Fibroblast of lung (primary cell): ENCODE data around the gene SYCE3.

ENCODE experiments used
- EZH2 ChIP-seq: IDR thresholded peaks from 2 replicates; pipeline ENCODE4 v1.5.1; 2012; ENCODE audit warnings: low read length, control low read depth, mild to moderate bottlenecking; ENCODE audit errors: missing control alignments
- TF ChIP-seq, protein P1 (sequence below), 2 donors: IDR thresholded peaks in 1 of 2; conservative IDR thresholded peaks in 1 of 2; 1 replicate in 1 of 2; 2 replicates in 1 of 2; pipeline ENCODE4 v1.5.1; 2011 to 2012; ENCODE audit warnings: low read length in 2 of 2, control low read depth in 1 of 2, inconsistent platforms in 1 of 2, low read depth in 1 of 2, mild to moderate bottlenecking in 1 of 2

GRCh38 chr22:50581950-50582492 is 19.3 kb upstream of the SYCE3 start:
- TF ChIP-seq, protein P1, sequence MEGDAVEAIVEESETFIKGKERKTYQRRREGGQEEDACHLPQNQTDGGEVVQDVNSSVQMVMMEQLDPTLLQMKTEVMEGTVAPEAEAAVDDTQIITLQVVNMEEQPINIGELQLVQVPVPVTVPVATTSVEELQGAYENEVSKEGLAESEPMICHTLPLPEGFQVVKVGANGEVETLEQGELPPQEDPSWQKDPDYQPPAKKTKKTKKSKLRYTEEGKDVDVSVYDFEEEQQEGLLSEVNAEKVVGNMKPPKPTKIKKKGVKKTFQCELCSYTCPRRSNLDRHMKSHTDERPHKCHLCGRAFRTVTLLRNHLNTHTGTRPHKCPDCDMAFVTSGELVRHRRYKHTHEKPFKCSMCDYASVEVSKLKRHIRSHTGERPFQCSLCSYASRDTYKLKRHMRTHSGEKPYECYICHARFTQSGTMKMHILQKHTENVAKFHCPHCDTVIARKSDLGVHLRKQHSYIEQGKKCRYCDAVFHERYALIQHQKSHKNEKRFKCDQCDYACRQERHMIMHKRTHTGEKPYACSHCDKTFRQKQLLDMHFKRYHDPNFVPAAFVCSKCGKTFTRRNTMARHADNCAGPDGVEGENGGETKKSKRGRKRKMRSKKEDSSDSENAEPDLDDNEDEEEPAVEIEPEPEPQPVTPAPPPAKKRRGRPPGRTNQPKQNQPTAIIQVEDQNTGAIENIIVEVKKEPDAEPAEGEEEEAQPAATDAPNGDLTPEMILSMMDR (conservative IDR thresholded peaks at IDR 0.05 in 1 of 2, IDR thresholded peaks at IDR 0.05 in 1 of 2; ENCODE audit: low read depth in 1 of 2, low read length in 2 of 2), result no peak
- no peak for TF ChIP-seq EZH2
